NOMO-1 treated with DMSO at 0.1 percent for 48 hours (cell line): ENCODE data around the gene POC1B.

ENCODE experiments used
- DNase-seq: peaks from one replicate; lab custom pipeline; 2025; ENCODE audit not compliant: unreplicated experiment; lab: John Stamatoyannopoulos, UW

Gene POC1B

GRCh38 chr12:89390802-89391673, 134.8 kb downstream of the POC1B start:
- DNase-seq = peak; percentile 11

GRCh38 chr12:89389755-89390661, 135.8 kb downstream of the POC1B start:
- peak; percentile 50 for DNase-seq

- no peak for DNase-seq
Measured at GRCh38 chr12:89386138-89386537, 139.7 kb downstream of the POC1B start.

- no peak for DNase-seq
Measured at GRCh38 chr12:89384807-89385206, 141.0 kb downstream of the POC1B start.

GRCh38 chr12:89384050-89384758, 141.6 kb downstream of the POC1B start:
- peak; percentile 57 for DNase-seq

GRCh38 chr12:89383235-89384049, 142.4 kb downstream of the POC1B start:
- DNase-seq = peak; percentile 54

GRCh38 chr12:89382328-89382727, 143.5 kb downstream of the POC1B start:
- peak; percentile 90 for DNase-seq

GRCh38 chr12:89379839-89380467, 145.9 kb downstream of the POC1B start:
- no peak for DNase-seq

GRCh38 chr12:89379148-89379838, 146.6 kb downstream of the POC1B start:
- no peak for DNase-seq

GRCh38 chr12:89376844-89377243, 149.0 kb downstream of the POC1B start:
- no peak for DNase-seq

- DNase-seq = no peak
Measured at GRCh38 chr12:89376202-89376529, 149.7 kb downstream of the POC1B start.

- no peak for DNase-seq
Measured at GRCh38 chr12:89373763-89374572, 151.9 kb downstream of the POC1B start.

GRCh38 chr12:89372584-89373370, 153.1 kb downstream of the POC1B start:
- no peak for DNase-seq

GRCh38 chr12:89370850-89371249, 155.0 kb downstream of the POC1B start:
- DNase-seq = peak; percentile 1

- DNase-seq = peak; percentile 76
Measured at GRCh38 chr12:89370421-89370831, 155.4 kb downstream of the POC1B start.
